NT2/D1 (cell line): ENCODE data around the gene TSPAN5.

Source experiments
- DNase-seq: peaks from one replicate; pipeline ENCODE4 v3.0.0-alpha.2; 2011; ENCODE audit warnings: low read depth, low spot score
- H3K27me3 ChIP-seq: 2 replicates; pipeline ENCODE4 v1.6.0; 2011; ENCODE audit warnings: mild to moderate bottlenecking; ENCODE audit not compliant: insufficient read length, insufficient read depth
- H3K36me3 ChIP-seq: 2 replicates; pipeline ENCODE4 v1.6.1; 2011; ENCODE audit warnings: mild to moderate bottlenecking, low read length, mixed read lengths; ENCODE audit not compliant: insufficient read depth, insufficient read length
- H3K4me1 ChIP-seq: 2 replicates; pipeline ENCODE4 v1.5.1; 2011; ENCODE audit not compliant: insufficient read depth, insufficient read length
- H3K4me3 ChIP-seq: 2 replicates; pipeline ENCODE4 v1.5.1; 2011; ENCODE audit warnings: low read depth; ENCODE audit not compliant: insufficient read length
- H3K9ac ChIP-seq: 2 replicates; pipeline ENCODE4 v1.6.0; 2011; ENCODE audit warnings: low read depth; ENCODE audit not compliant: insufficient read length
- H3K9me3 ChIP-seq: 2 replicates; pipeline ENCODE4 v1.5.1; 2011; ENCODE audit warnings: mild to moderate bottlenecking, low read length; ENCODE audit not compliant: insufficient read depth
- SUZ12 ChIP-seq: IDR thresholded peaks from 2 replicates; pipeline ENCODE4 v1.6.1; 2011; ENCODE audit not compliant: insufficient read length, insufficient read depth; ENCODE audit errors: extremely low read depth
- YY1 ChIP-seq: IDR thresholded peaks from 2 replicates; pipeline ENCODE4 v1.6.1; 2011; ENCODE audit not compliant: insufficient read length, insufficient read depth
- ZNF274 ChIP-seq: IDR thresholded peaks from 2 replicates; pipeline ENCODE4 v1.6.1; 2011; ENCODE audit warnings: mild to moderate bottlenecking, low read depth, low read length

Gene TSPAN5

GRCh38 chr4:98498774-98499173, 159.6 kb downstream of the TSPAN5 start:
- TF ChIP-seq YY1: no peak
- no peaks in the 10 kb centered on the region for H3K27me3 ChIP-seq
- no peak overlapping the region for H3K4me3 ChIP-seq
- H3K9me3 ChIP-seq: no peaks in the 10 kb centered on the region
- H3K9ac ChIP-seq: no peak overlapping the region
- DNase-seq: no peak
- no peaks in the 10 kb centered on the region for H3K36me3 ChIP-seq
- H3K4me1 ChIP-seq: no peaks in the 10 kb centered on the region

GRCh38 chr4:98496152-98496845, 162.1 kb downstream of the TSPAN5 start:
- TF ChIP-seq YY1 (no peak), ZNF274 (no peak), SUZ12 (no peak)
- no peaks in the 10 kb centered on the region for H3K27me3 ChIP-seq
- no peak overlapping the region for H3K9ac ChIP-seq
- H3K4me3 ChIP-seq: no peak overlapping the region
- no peaks in the 10 kb centered on the region for H3K4me1 ChIP-seq
- no peaks in the 10 kb centered on the region for H3K36me3 ChIP-seq
- no peaks in the 10 kb centered on the region for H3K9me3 ChIP-seq
- no peak for DNase-seq

- Histone ChIP-seq H3K4me1 (no peaks in the 10 kb centered on the region), H3K27me3 (no peaks in the 10 kb centered on the region), H3K9me3 (no peaks in the 10 kb centered on the region), H3K4me3 (no peak overlapping the region), H3K9ac (no peak overlapping the region), H3K36me3 (no peaks in the 10 kb centered on the region)
- TF ChIP-seq SUZ12 (no peak), ZNF274 (no peak), YY1 (no peak)
- no peak for DNase-seq
These were observed 165.1 kb downstream of the TSPAN5 start for GRCh38 chr4:98493296-98493695.

GRCh38 chr4:98491899-98492559, 166.4 kb downstream of the TSPAN5 start:
- H3K9me3 ChIP-seq: no peaks in the 10 kb centered on the region
- no peaks in the 10 kb centered on the region for H3K4me1 ChIP-seq
- TF ChIP-seq SUZ12: no peak
- TF ChIP-seq ZNF274: no peak
- TF ChIP-seq YY1: no peak
- no peak overlapping the region for H3K4me3 ChIP-seq
- no peaks in the 10 kb centered on the region for H3K36me3 ChIP-seq
- DNase-seq: no peak
- H3K27me3 ChIP-seq: no peaks in the 10 kb centered on the region
- no peak overlapping the region for H3K9ac ChIP-seq

GRCh38 chr4:98490251-98490650, 168.2 kb downstream of the TSPAN5 start:
- no peaks in the 10 kb centered on the region for H3K9me3 ChIP-seq
- H3K9ac ChIP-seq: no peak overlapping the region
- no peak overlapping the region for H3K4me3 ChIP-seq
- H3K27me3 ChIP-seq: no peaks in the 10 kb centered on the region
- no peaks in the 10 kb centered on the region for H3K4me1 ChIP-seq
- TF ChIP-seq ZNF274 (no peak), YY1 (no peak), SUZ12 (no peak)
- H3K36me3 ChIP-seq: no peaks in the 10 kb centered on the region
- no peak for DNase-seq

- Histone ChIP-seq H3K27me3 (no peaks in the 10 kb centered on the region), H3K9ac (no peak overlapping the region), H3K9me3 (no peaks in the 10 kb centered on the region), H3K4me1 (peaks cover 4% of the 10 kb centered on the region), H3K4me3 (no peak overlapping the region), H3K36me3 (no peaks in the 10 kb centered on the region)
- DNase-seq: no peak
- TF ChIP-seq SUZ12 (no peak), ZNF274 (no peak), YY1 (no peak)
These were observed 172.5 kb downstream of the TSPAN5 start for GRCh38 chr4:98485816-98486345.

- Histone ChIP-seq H3K4me1 (peaks cover 4% of the 10 kb centered on the region), H3K9ac (no peak overlapping the region), H3K9me3 (no peaks in the 10 kb centered on the region), H3K36me3 (no peaks in the 10 kb centered on the region), H3K4me3 (no peak overlapping the region), H3K27me3 (no peaks in the 10 kb centered on the region)
- TF ChIP-seq ZNF274: no peak
- TF ChIP-seq SUZ12: no peak
- TF ChIP-seq YY1: no peak
- no peak for DNase-seq
These were observed 174.4 kb downstream of the TSPAN5 start for GRCh38 chr4:98484031-98484430.
